ENCODE results near the gene GRAMD4. TPM values are rescaled to one million over a fixed set of nuclear protein-coding genes. Genes with fewer than 3 reads are reported as not detected.

GRAMD4 gene
- total and polyA plus RNA-seq, 2 donors (not counting 1 experiment from before 2014, with no cell fraction given), result 17.0 to 88.1 TPM

DNA sequence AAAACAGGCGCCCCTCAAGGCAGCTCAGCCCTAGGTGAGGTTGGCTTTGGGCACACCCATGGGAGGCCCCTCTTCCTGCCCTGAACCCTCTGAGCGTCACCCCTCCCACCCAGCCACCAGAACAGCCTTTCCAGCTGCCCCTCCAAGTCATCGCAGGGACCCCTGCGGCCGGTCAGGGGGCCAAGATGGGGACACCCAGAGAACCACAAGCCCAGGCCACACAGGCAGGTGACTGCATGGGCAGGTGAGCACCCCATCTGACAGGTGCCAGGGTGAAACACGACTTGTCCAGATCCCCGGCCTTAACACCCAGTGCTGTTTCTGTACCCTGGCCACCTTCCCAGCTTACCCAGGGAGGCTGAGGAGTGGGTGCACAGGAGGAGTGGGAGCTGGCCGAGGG is 24.6 kb upstream of the GRAMD4 start:
- Histone ChIP-seq H3K27me3 (replicated peaks in 1 of 4; ENCODE audit: control extremely low read depth in 1 of 4, control insufficient read depth in 3 of 4, insufficient read depth in 4 of 4, low read length in 3 of 4) (no peaks in the 10 kb centered on the region), H3K4me3 (ENCODE audit: control extremely low read depth in 1 of 5, extremely low read depth in 1 of 5, insufficient read depth in 1 of 5, low read depth in 2 of 5, low read length in 4 of 5) (no peak overlapping the region), H4K20me1 (ENCODE audit: control insufficient read depth, insufficient read depth, low read length, poor library complexity, severe bottlenecking) (peaks cover 20% of the 10 kb centered on the region), H3K36me3 (replicated peaks in 1 of 2; ENCODE audit: control extremely low read depth in 1 of 2, control insufficient read depth in 1 of 2, extremely low read depth in 1 of 2, insufficient read depth in 2 of 2, low read length in 1 of 2) (no peaks in the 10 kb centered on the region), H3K4me2 (replicated peaks; ENCODE audit: low read depth, low read length, poor library complexity, severe bottlenecking) (no peak overlapping the region), H3K79me2 (ENCODE audit: control insufficient read depth, insufficient read depth, low read length) (peaks cover 66% of the 10 kb centered on the region), H3K9me3 (ENCODE audit: control extremely low read depth in 1 of 3, control insufficient read depth in 2 of 3, insufficient read depth in 1 of 3, low read length in 2 of 3) (no peaks in the 10 kb centered on the region), H3K27ac (ENCODE audit: low read length in 2 of 2) (no peak overlapping the region), H2AFZ (ENCODE audit: insufficient read depth, low read depth, low read length, poor library complexity, severe bottlenecking) (no peak overlapping the region), H3K9ac (ENCODE audit: low read length) (no peak overlapping the region), H3K4me1 (ENCODE audit: control insufficient read depth in 2 of 2, insufficient read depth in 2 of 2, low read length in 2 of 2) (peaks cover 29 to 59% of the 10 kb centered on the region in 2 donors)
- DNase-seq (no peak), ATAC-seq (ENCODE audit: low read depth) (no peak)
- Mint-ChIP-seq H3K4me1 (peaks cover 52% of the 10 kb centered on the region), H3K4me3 (no peak overlapping the region), H3K27ac (no peak overlapping the region), H3K27me3 (no peaks in the 10 kb centered on the region), H3K9me3 (ENCODE audit: insufficient read depth) (no peaks in the 10 kb centered on the region)
- 75% methylated on average over 7 of the region's 8 CpGs for WGBS (ENCODE audit: insufficient coverage)
- POLR2A ChIA-PET, result no interaction called here
- intact Hi-C loops (cut with micrococcal nuclease), result no loop called here
- TF ChIP-seq EZH2 (IDR thresholded peaks at IDR 0.05; ENCODE audit: borderline replicate concordance, insufficient read depth, low read depth, low read length, poor library complexity, severe bottlenecking), result no peak
- TF ChIP-seq, protein P1, sequence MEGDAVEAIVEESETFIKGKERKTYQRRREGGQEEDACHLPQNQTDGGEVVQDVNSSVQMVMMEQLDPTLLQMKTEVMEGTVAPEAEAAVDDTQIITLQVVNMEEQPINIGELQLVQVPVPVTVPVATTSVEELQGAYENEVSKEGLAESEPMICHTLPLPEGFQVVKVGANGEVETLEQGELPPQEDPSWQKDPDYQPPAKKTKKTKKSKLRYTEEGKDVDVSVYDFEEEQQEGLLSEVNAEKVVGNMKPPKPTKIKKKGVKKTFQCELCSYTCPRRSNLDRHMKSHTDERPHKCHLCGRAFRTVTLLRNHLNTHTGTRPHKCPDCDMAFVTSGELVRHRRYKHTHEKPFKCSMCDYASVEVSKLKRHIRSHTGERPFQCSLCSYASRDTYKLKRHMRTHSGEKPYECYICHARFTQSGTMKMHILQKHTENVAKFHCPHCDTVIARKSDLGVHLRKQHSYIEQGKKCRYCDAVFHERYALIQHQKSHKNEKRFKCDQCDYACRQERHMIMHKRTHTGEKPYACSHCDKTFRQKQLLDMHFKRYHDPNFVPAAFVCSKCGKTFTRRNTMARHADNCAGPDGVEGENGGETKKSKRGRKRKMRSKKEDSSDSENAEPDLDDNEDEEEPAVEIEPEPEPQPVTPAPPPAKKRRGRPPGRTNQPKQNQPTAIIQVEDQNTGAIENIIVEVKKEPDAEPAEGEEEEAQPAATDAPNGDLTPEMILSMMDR (IDR thresholded peaks at IDR 0.05), result no peak
- CTCF ChIA-PET, result no interaction called here

DNA sequence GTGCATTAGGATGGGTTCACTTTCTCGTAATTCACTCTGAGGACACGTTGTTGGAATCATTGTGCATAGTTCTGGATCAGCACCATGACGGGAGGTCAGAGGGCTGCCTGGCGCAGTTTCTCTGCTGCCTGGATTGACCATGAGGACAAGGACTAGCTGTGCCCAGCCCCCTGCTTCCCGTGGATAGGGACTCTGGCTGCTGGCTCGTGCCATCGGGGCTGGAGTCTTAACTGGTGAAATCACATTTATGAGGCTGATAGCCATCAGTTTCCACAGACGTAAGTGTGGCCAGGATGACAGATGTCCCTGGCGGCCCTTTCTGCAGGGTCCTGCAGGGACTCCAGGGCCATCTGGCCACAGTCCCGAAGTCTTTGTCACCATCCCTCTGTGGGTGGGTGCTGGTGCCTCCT is 24.1 kb upstream of the GRAMD4 start:
- Mint-ChIP-seq H3K27ac (no peak overlapping the region), H3K4me1 (peaks cover 51% of the 10 kb centered on the region), H3K27me3 (no peaks in the 10 kb centered on the region), H3K4me3 (no peak overlapping the region), H3K9me3 (ENCODE audit: insufficient read depth) (no peaks in the 10 kb centered on the region)
- no peaks in the 10 kb centered on the region for H3K9me3 ChIP-seq (ENCODE audit: control extremely low read depth in 1 of 3, control insufficient read depth in 2 of 3, insufficient read depth in 1 of 3, low read length in 2 of 3)
- H4K20me1 ChIP-seq (ENCODE audit: control insufficient read depth, insufficient read depth, low read length, poor library complexity, severe bottlenecking), result peaks cover 20% of the 10 kb centered on the region
- H3K79me2 ChIP-seq (ENCODE audit: control insufficient read depth, insufficient read depth, low read length), result peaks cover 65% of the 10 kb centered on the region
- ChIA-PET POLR2A (no interaction called here), CTCF (no interaction called here)
- intact Hi-C loops (cut with micrococcal nuclease), result no loop called here
- H3K36me3 ChIP-seq (replicated peaks in 1 of 2; ENCODE audit: control extremely low read depth in 1 of 2, control insufficient read depth in 1 of 2, extremely low read depth in 1 of 2, insufficient read depth in 2 of 2, low read length in 1 of 2), result no peaks in the 10 kb centered on the region
- no peak overlapping the region for H2AFZ ChIP-seq (ENCODE audit: insufficient read depth, low read depth, low read length, poor library complexity, severe bottlenecking)
- TF ChIP-seq, protein P1 (IDR thresholded peaks at IDR 0.05), result no peak
- no peak for TF ChIP-seq EZH2 (IDR thresholded peaks at IDR 0.05; ENCODE audit: borderline replicate concordance, insufficient read depth, low read depth, low read length, poor library complexity, severe bottlenecking)
- ATAC-seq (ENCODE audit: low read depth) (no peak), DNase-seq (no peak)
- no peak overlapping the region for H3K4me3 ChIP-seq (ENCODE audit: control extremely low read depth in 1 of 5, extremely low read depth in 1 of 5, insufficient read depth in 1 of 5, low read depth in 2 of 5, low read length in 4 of 5)
- 95% methylated on average over 10 of the region's 10 CpGs for WGBS (ENCODE audit: insufficient coverage)
- H3K4me2 ChIP-seq (replicated peaks; ENCODE audit: low read depth, low read length, poor library complexity, severe bottlenecking), result no peak overlapping the region
- no peak overlapping the region for H3K9ac ChIP-seq (ENCODE audit: low read length)
- no peak overlapping the region for H3K27ac ChIP-seq (ENCODE audit: low read length in 2 of 2)
- H3K27me3 ChIP-seq (replicated peaks in 1 of 4; ENCODE audit: control extremely low read depth in 1 of 4, control insufficient read depth in 3 of 4, insufficient read depth in 4 of 4, low read length in 3 of 4), result no peaks in the 10 kb centered on the region
- H3K4me1 ChIP-seq (ENCODE audit: control insufficient read depth in 2 of 2, insufficient read depth in 2 of 2, low read length in 2 of 2), result peaks cover 24 to 59% of the 10 kb centered on the region in 2 donors

All from B cell (primary cell).